ENCODE results near the gene TMEM127. TPM values are rescaled to one million over a fixed set of nuclear protein-coding genes. Genes with fewer than 3 reads are reported as not detected.

Gene TMEM127
- total and polyA plus RNA-seq, 11 donors, result 18.6 to 134 (median 103) TPM

- Histone ChIP-seq H3K27me3 (no peaks in the 10 kb centered on the region), H3K36me3 (peaks cover 2 to 100% (median 99%) of the 10 kb centered on the region in 9 donors), H3K4me1 (no peaks in the 10 kb centered on the region), H3K4me3 (no peak overlapping the region), H3K27ac (no peak overlapping the region), H3K9me3 (no peaks in the 10 kb centered on the region)
- no peak for DNase-seq
- TF ChIP-seq POLR2A (IDR thresholded peaks at IDR 0.05) (no peak), CTCF (IDR thresholded peaks at IDR 0.05) (no peak)
- 89 to 92% (median 90%) methylated on average over 21 of the region's 21 CpGs for WGBS, 4 donors
- intact Hi-C loops (cut with DNase I), result no loop called here
- ATAC-seq, result peak in 1 of 4 donors; percentile 12
Observed at GRCh38 chr2:96276787-96277499, 11.1 kb upstream of the TMEM127 start.

- Histone ChIP-seq H3K27ac (no peak overlapping the region), H3K9me3 (no peaks in the 10 kb centered on the region), H3K27me3 (no peaks in the 10 kb centered on the region), H3K4me3 (no peak overlapping the region), H3K4me1 (no peaks in the 10 kb centered on the region), H3K36me3 (peaks cover 2 to 100% (median 99%) of the 10 kb centered on the region in 9 donors)
- ATAC-seq (peak in 1 of 4 donors; percentile 8), DNase-seq (no peak)
- TF ChIP-seq CTCF (IDR thresholded peaks at IDR 0.05) (no peak), POLR2A (IDR thresholded peaks at IDR 0.05) (no peak)
- 81 to 85% (median 82%) methylated on average over 7 of the region's 7 CpGs for WGBS, 4 donors
- intact Hi-C loops (cut with DNase I), result no loop called here
Observed at GRCh38 chr2:96274355-96275056, 8.7 kb upstream of the TMEM127 start.

DNA sequence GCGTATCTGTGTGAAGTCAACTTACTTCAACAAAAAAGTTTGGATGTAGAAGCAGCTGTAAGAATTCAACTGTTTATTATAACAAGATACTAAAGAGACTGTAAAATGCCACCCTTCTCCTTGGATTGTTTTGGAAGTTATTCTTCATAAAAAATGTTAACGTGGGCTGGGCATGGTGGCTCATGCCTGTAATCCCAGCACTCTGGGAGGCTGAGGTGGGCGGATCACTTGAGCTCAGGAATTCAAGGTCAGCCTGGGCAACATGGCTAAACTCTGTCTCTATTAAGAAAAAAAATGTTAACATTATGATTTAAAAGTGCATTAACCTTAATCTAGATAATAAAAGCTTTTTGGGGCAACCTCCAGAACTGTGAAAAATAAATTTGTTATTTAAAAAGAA is 8.0 kb upstream of the TMEM127 start:
- DNase-seq (no peak), ATAC-seq (no peak)
- WGBS, 4 donors, result 74 to 79% (median 77%) methylated on average over 3 of the region's 3 CpGs
- no peaks in the 10 kb centered on the region for H3K27me3 ChIP-seq
- no peak overlapping the region for H3K4me3 ChIP-seq
- peaks cover 2 to 100% (median 99%) of the 10 kb centered on the region in 9 donors for H3K36me3 ChIP-seq
- intact Hi-C loops (cut with DNase I), result no loop called here
- H3K27ac ChIP-seq, result no peak overlapping the region
- no peaks in the 10 kb centered on the region for H3K4me1 ChIP-seq
- H3K9me3 ChIP-seq, result no peaks in the 10 kb centered on the region
- TF ChIP-seq POLR2A (IDR thresholded peaks at IDR 0.05) (no peak), CTCF (IDR thresholded peaks at IDR 0.05) (no peak)

- intact Hi-C loops (cut with DNase I), result no loop called here
- 76 to 88% (median 86%) methylated on average over 3 of the region's 3 CpGs for WGBS, 4 donors
- Histone ChIP-seq H3K9me3 (no peaks in the 10 kb centered on the region), H3K27me3 (no peaks in the 10 kb centered on the region), H3K4me3 (no peak overlapping the region), H3K27ac (no peak overlapping the region), H3K4me1 (peaks cover 0 to 11% (median 7%) of the 10 kb centered on the region in 12 donors), H3K36me3 (peaks cover 0 to 98% (median 97%) of the 10 kb centered on the region in 9 donors)
- ATAC-seq (no peak), DNase-seq (no peak)
- TF ChIP-seq POLR2A (IDR thresholded peaks at IDR 0.05), result no peak
- peak in 1 of 12 donors; percentile 13 for TF ChIP-seq CTCF (IDR thresholded peaks at IDR 0.05)
Observed at GRCh38 chr2:96271995-96272394, 6.2 kb upstream of the TMEM127 start.

Data from heart left ventricle (tissue), 16 donors.